SK-N-SH (cell line): Measurements from ENCODE around the gene MRNIP. TPM values are rescaled to one million over a fixed set of nuclear protein-coding genes. Genes with fewer than 3 reads are reported as not detected.

Source experiments
- CTCF ChIA-PET: fragments of 300-600, 350-600 bp; formaldehyde crosslinking; extraction: SDS; loops from one replicate; lab custom pipeline; 2021; lab: Yijun Ruan, JAX
- POLR2A ChIA-PET: fragments of 350-600 bp; sonication (Branson Sonifier 250); formaldehyde crosslinking; extraction: SDS; loops from one replicate; lab custom pipeline; 2020; ENCODE audit warnings: antibody characterized with exemption, inconsistent platforms; lab: Yijun Ruan, JAX
- DNase-seq: peaks from one replicate; pipeline ENCODE4 v3.0.0; 2012
- H2AFZ ChIP-seq: fragments of 200-600 bp; sonication (generic); 2 replicates; pipeline ENCODE4 v1.8.1; 2016; ENCODE audit warnings: antibody characterized with exemption, mild to moderate bottlenecking, low read depth
- H3F3A ChIP-seq: fragments of 200-600 bp; sonication (generic); replicated peaks from 2 replicates; pipeline ENCODE3; 2016; ENCODE audit warnings: antibody characterized with exemption, mild to moderate bottlenecking; ENCODE audit not compliant: insufficient read depth
- H3K27ac ChIP-seq, 2 experiments: fragments of 200-500 bp in 1 of 2; fragments of 200-600 bp in 1 of 2; sonication (Bioruptor generic) in 1 of 2; sonication (generic), shearing (Covaris generic) in 1 of 2; 2 replicates each; pipeline versions ENCODE4 v1.5.1 to v1.6.1; 2014 to 2016; ENCODE audit warnings: low read depth in 2 of 2, inconsistent platforms in 1 of 2, low read length in 1 of 2, mild to moderate bottlenecking in 1 of 2, mixed read lengths in 1 of 2
- H3K27me3 ChIP-seq: fragments of 200-600 bp; sonication (generic), shearing (Covaris generic); 2 replicates; pipeline ENCODE4 v1.6.1; 2016; ENCODE audit warnings: mixed run types; ENCODE audit not compliant: insufficient read depth
- H3K36me3 ChIP-seq, 2 experiments: fragments of 200-500 bp in 1 of 2; fragments of 200-600 bp in 1 of 2; sonication (Bioruptor generic) in 1 of 2; sonication (generic) in 1 of 2; replicated peaks in 1 of 2; 2 replicates each; pipeline versions ENCODE3 to v1.5.1; 2014 to 2016; ENCODE audit warnings: low read length in 1 of 2, mild to moderate bottlenecking in 1 of 2; ENCODE audit not compliant: insufficient read depth in 2 of 2, control insufficient read depth in 1 of 2
- H3K4me1 ChIP-seq, 2 experiments: fragments of 200-500 bp in 1 of 2; fragments of 200-600 bp in 1 of 2; sonication (Bioruptor generic) in 1 of 2; sonication (generic), shearing (Covaris generic) in 1 of 2; 2 replicates each; pipeline versions ENCODE4 v1.5.1 to v1.6.1; 2014 to 2016; ENCODE audit warnings: low read depth in 1 of 2, low read length in 1 of 2, mixed run types in 1 of 2; ENCODE audit not compliant: insufficient read depth in 2 of 2, control insufficient read depth in 1 of 2
- H3K4me2 ChIP-seq: fragments of 200-600 bp; sonication (generic), shearing (Covaris generic); 2 replicates; pipeline ENCODE4 v1.6.1; 2017; ENCODE audit warnings: mixed run types
- H3K4me3 ChIP-seq, 2 experiments: fragments of 200-500 bp in 1 of 2; fragments of 200-600 bp in 1 of 2; sonication (Bioruptor generic) in 1 of 2; sonication (generic), shearing (Covaris generic) in 1 of 2; 2 replicates each; pipeline versions ENCODE4 v1.5.1 to v1.8.1; 2014 to 2016; ENCODE audit warnings: low read depth in 2 of 2, inconsistent platforms in 1 of 2, low read length in 1 of 2, mild to moderate bottlenecking in 1 of 2, mixed read lengths in 1 of 2, moderate library complexity in 1 of 2
- H3K79me2 ChIP-seq: fragments of 200-600 bp; sonication (generic); 2 replicates; pipeline ENCODE4 v1.8.1; 2017; ENCODE audit warnings: mild to moderate bottlenecking; ENCODE audit not compliant: insufficient read depth
- H3K9ac ChIP-seq: fragments of 200-600 bp; sonication (generic); 2 replicates; pipeline ENCODE4 v1.6.1; 2017; ENCODE audit warnings: mixed run types
- H3K9me2 ChIP-seq: fragments of 200-600 bp; sonication (generic); 2 replicates; pipeline ENCODE4 v1.6.1; 2017; ENCODE audit warnings: mixed run types
- H3K9me3 ChIP-seq: fragments of 200-600 bp; sonication (generic); 2 replicates; pipeline ENCODE4 v1.6.1; 2017; ENCODE audit warnings: mixed run types, mild to moderate bottlenecking, moderate library complexity
- H4K20me1 ChIP-seq: fragments of 200-600 bp; sonication (generic); 2 replicates; pipeline ENCODE4 v1.6.1; 2017; ENCODE audit warnings: mild to moderate bottlenecking, mixed run types; ENCODE audit not compliant: insufficient read depth
- CTCF ChIP-seq: fragments of 200-600 bp; sonication (generic); IDR thresholded peaks from 2 replicates; pipeline ENCODE4 v1.6.1; 2017; ENCODE audit warnings: antibody characterized with exemption, mild to moderate bottlenecking, moderate library complexity
- EP300 ChIP-seq, 2 experiments: IDR thresholded peaks; 2 replicates each; pipeline versions ENCODE4 v1.4.0 to v1.6.1; 2012; ENCODE audit warnings: borderline replicate concordance in 1 of 2, low read depth in 1 of 2, low read length in 1 of 2
- FOXJ3 ChIP-seq: sonication (generic); formaldehyde crosslinking; IDR thresholded peaks from 2 replicates; pipeline ENCODE4 v1.5.1; 2020; ENCODE audit warnings: mild to moderate bottlenecking, missing genetic modification reagents
- FOXM1 ChIP-seq: IDR thresholded peaks from 2 replicates; pipeline ENCODE4 v1.4.0; 2012; ENCODE audit warnings: low read depth, mild to moderate bottlenecking
- JUND ChIP-seq: IDR thresholded peaks from 2 replicates; pipeline ENCODE4 v1.4.0; 2012
- MXI1 ChIP-seq: IDR thresholded peaks from 2 replicates; pipeline ENCODE4 v1.6.1; 2012; ENCODE audit warnings: mild to moderate bottlenecking, low read depth, low read length, improper control_type of control experiment
- NFIC ChIP-seq: IDR thresholded peaks from 2 replicates; pipeline ENCODE4 v1.4.0; 2012; ENCODE audit warnings: borderline replicate concordance
- PBX3 ChIP-seq: IDR thresholded peaks from 2 replicates; pipeline ENCODE4; 2012
- RAD21 ChIP-seq: IDR thresholded peaks from 2 replicates; pipeline ENCODE4 v1.6.1; 2012; ENCODE audit warnings: mild to moderate bottlenecking, low read length
- REST ChIP-seq: IDR thresholded peaks from 2 replicates; pipeline ENCODE4 v1.6.1; 2012; ENCODE audit warnings: mild to moderate bottlenecking, low read depth, low read length, moderate library complexity
- TAF1 ChIP-seq: IDR thresholded peaks from 2 replicates; pipeline ENCODE4 v1.6.1; 2012; ENCODE audit warnings: low read depth, mild to moderate bottlenecking, low read length, moderate library complexity, borderline replicate concordance
- TCF12 ChIP-seq: IDR thresholded peaks from 2 replicates; pipeline ENCODE4 v1.4.0; 2012
- YY1 ChIP-seq: IDR thresholded peaks from 2 replicates; pipeline ENCODE4 v1.4.0; 2012; ENCODE audit warnings: low read depth, mild to moderate bottlenecking
- WGBS: methylation state at CpG from one replicate; pipeline ENCODE4 v1.1.6; 2017; ENCODE audit warnings: low lambda C conversion rate; 5-methylcytosine and 5-hydroxymethylcytosine counted together
- polyA plus RNA-seq, 3 experiments: library from polyadenylated mRNA; depleted of rRNA; stranded (reverse); fragments of >200 nt; gene quantifications; 2 replicates each; pipeline ENCODE4 v1.2.3, GENCODE V29; 2012

MRNIP gene
- polyA plus RNA-seq, 1 of the 3 experiments (the other 2 are of a cell fraction), result 32.8 TPM

GRCh38 chr5:179892255-179892654, 33.6 kb upstream of the MRNIP start:
- no peak overlapping the region for H3K4me2 ChIP-seq
- WGBS, result 87% methylated on average over 4 of the region's 5 CpGs
- no peaks in the 10 kb centered on the region for H4K20me1 ChIP-seq
- DNase-seq, result no peak
- no peaks in the 10 kb centered on the region for H3K9me2 ChIP-seq
- H3K9me3 ChIP-seq, result no peaks in the 10 kb centered on the region
- H3K4me3 ChIP-seq, result no peak overlapping the region
- no peaks in the 10 kb centered on the region for H3K79me2 ChIP-seq
- H3K27ac ChIP-seq, result no peak overlapping the region
- H2AFZ ChIP-seq, result no peak overlapping the region
- no peaks in the 10 kb centered on the region for H3F3A ChIP-seq
- CTCF ChIA-PET, result interaction anchor here (0.9 to 1.1 kb wide), 2 partner anchors 10 to 16 kb away, joined by 3 read pairs; no protein-coding TSS in a partner anchor
- H3K9ac ChIP-seq, result no peak overlapping the region
- H3K4me1 ChIP-seq, result no peaks in the 10 kb centered on the region
- H3K36me3 ChIP-seq, result peaks cover 17 to 71% of the 10 kb centered on the region in 2 experiments
- POLR2A ChIA-PET, result no interaction called here
- no peaks in the 10 kb centered on the region for H3K27me3 ChIP-seq
- TF ChIP-seq RAD21, result no peak
- no peak for TF ChIP-seq JUND
- no peak for TF ChIP-seq FOXJ3 (CRISPR knock-in tag)
- no peak for TF ChIP-seq CTCF
- TF ChIP-seq TCF12, result no peak
- no peak for TF ChIP-seq REST
- TF ChIP-seq FOXM1, result no peak
- no peak for TF ChIP-seq EP300 (IDR thresholded peaks at IDR 0.05; ENCODE audit: borderline replicate concordance in 1 of 2, low read depth in 1 of 2, low read length in 1 of 2)

- no peak overlapping the region for H2AFZ ChIP-seq
- H3K79me2 ChIP-seq, result no peaks in the 10 kb centered on the region
- H3K36me3 ChIP-seq, result peaks cover 27 to 80% of the 10 kb centered on the region in 2 experiments
- no peaks in the 10 kb centered on the region for H3F3A ChIP-seq
- TF ChIP-seq TAF1 (no peak), NFIC (no peak), PBX3 (no peak), MXI1 (no peak), TCF12 (no peak), YY1 (no peak)
- 97% methylated on average over 10 of the region's 25 CpGs for WGBS
- no peaks in the 10 kb centered on the region for H3K4me1 ChIP-seq
- no peak overlapping the region for H3K27ac ChIP-seq
- CTCF ChIA-PET, result interaction anchor here (0.9 to 1.1 kb wide), 2 partner anchors 11 to 17 kb away, joined by 3 read pairs; no protein-coding TSS in a partner anchor
- no peak for DNase-seq
- H3K27me3 ChIP-seq, result no peaks in the 10 kb centered on the region
- H3K9ac ChIP-seq, result no peak overlapping the region
- no peak overlapping the region for H3K4me2 ChIP-seq
- H3K4me3 ChIP-seq, result no peak overlapping the region
- no peaks in the 10 kb centered on the region for H4K20me1 ChIP-seq
- H3K9me3 ChIP-seq, result no peaks in the 10 kb centered on the region
- POLR2A ChIA-PET, result no interaction called here
- H3K9me2 ChIP-seq, result no peaks in the 10 kb centered on the region
Observed at GRCh38 chr5:179890751-179891682, 32.4 kb upstream of the MRNIP start.
